Activated naive CD8-positive, alpha-beta T cell treated with anti-CD3 and anti-CD28 coated beads for 36 hours (primary cell): ENCODE measurements around the gene TXNDC5. TPM values are rescaled to one million over a fixed set of nuclear protein-coding genes. Genes with fewer than 3 reads are reported as not detected.

Experiments
- DNase-seq: peaks from one replicate; pipeline ENCODE4 v3.0.0; 2021
- H3K27ac Mint-ChIP-seq: one replicate; pipeline ENCODE4 v1.8.0; 2022; ENCODE audit warnings: mild to moderate bottlenecking, moderate library complexity, mixed read lengths
- H3K27me3 Mint-ChIP-seq: one replicate; pipeline ENCODE4 v1.8.0; 2022; ENCODE audit warnings: mild to moderate bottlenecking, mixed read lengths
- H3K36me3 Mint-ChIP-seq: one replicate; pipeline ENCODE4 v1.8.0; 2021; ENCODE audit warnings: mild to moderate bottlenecking, mixed read lengths
- H3K4me1 Mint-ChIP-seq: one replicate; pipeline ENCODE4 v1.8.0; 2021; ENCODE audit warnings: mixed read lengths
- H3K4me3 Mint-ChIP-seq: one replicate; pipeline ENCODE4 v1.8.0; 2022; ENCODE audit warnings: mild to moderate bottlenecking, moderate library complexity, mixed read lengths
- H3K9me3 Mint-ChIP-seq: one replicate; pipeline ENCODE4 v1.8.0; 2022; ENCODE audit warnings: mixed read lengths
- total RNA-seq, 2 experiments: library from RNA; stranded (reverse); gene quantifications; one replicate each; pipeline ENCODE4 v1.2.3, GENCODE V29; 2021

The TXNDC5 gene
- total RNA-seq, 2 experiments from 2014 or later: 62.1 to 65.0 TPM

DNA sequence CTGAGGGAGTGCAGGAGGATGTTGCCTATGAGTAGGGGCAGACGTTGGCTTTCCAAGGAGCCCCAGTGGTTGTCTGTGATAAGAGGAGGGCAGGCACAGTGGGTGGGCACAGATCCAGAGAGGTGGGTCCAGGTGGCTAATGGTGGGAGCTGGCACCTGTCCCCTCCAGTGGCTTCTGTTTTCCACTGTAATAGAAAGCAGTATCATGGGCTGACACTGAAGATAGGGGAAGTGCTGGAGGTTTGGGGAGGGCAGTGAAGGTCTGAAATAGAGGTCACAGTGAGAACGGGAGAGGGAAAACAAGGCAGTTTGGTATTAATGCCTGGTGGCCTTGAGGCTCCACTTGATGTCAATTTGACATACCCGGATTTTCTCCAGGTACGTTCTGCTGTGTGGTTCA lies 10.5 kb upstream of the TXNDC5 start:
- DNase-seq: no peak
- Mint-ChIP-seq H3K36me3 (no peaks in the 10 kb centered on the region), H3K27me3 (peaks cover 3% of the 10 kb centered on the region), H3K4me3 (no peak overlapping the region), H3K9me3 (peaks cover 7% of the 10 kb centered on the region), H3K4me1 (no peaks in the 10 kb centered on the region), H3K27ac (no peak overlapping the region)

DNA sequence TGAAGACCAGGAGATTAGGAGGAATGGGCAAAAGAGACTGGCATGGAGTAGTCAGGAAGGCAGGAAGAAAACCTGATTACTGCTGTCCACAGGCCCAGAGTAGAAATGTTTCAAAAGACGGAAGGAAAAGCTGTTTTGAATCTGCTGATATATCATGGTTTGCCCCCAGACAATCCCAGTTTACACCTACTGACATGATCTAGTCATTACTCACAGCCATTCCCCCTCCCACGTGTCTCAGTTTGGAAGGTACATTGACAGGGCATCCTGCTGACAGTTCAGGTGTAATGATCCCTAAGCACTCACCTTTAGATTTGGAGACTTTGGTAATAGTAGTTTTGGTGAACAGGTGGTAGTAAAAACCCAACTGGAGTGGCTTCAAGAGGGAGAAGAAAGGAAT lies 9.8 kb upstream of the TXNDC5 start:
- Mint-ChIP-seq H3K27me3 (peaks cover 3% of the 10 kb centered on the region), H3K4me1 (no peaks in the 10 kb centered on the region), H3K36me3 (no peaks in the 10 kb centered on the region), H3K27ac (no peak overlapping the region), H3K9me3 (peaks cover 4% of the 10 kb centered on the region), H3K4me3 (no peak overlapping the region)
- DNase-seq: no peak

DNA sequence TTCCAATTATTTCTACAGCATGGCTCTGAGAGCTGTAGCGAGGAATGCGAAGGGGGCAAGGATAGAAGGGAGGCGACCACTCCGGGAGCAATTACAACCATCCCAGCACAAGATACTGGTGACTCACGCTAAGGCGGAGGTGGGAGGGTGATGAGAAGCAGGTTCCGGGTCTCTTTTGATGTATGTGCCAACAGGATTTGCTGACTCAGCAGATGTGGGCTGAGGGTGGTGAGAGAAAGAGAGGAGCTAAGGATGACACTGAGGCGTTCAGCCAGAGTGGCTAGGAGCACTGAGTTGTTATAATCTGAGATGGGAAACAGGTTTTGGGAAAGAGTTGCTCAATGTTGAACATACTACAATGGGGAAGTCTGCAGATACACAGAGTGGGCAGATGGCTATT lies 9.3 kb upstream of the TXNDC5 start:
- Mint-ChIP-seq H3K27ac (no peak overlapping the region), H3K36me3 (no peaks in the 10 kb centered on the region), H3K27me3 (peaks cover 3% of the 10 kb centered on the region), H3K4me3 (no peak overlapping the region), H3K4me1 (no peaks in the 10 kb centered on the region), H3K9me3 (peaks cover under 1% of the 10 kb centered on the region)
- DNase-seq: no peak

DNA sequence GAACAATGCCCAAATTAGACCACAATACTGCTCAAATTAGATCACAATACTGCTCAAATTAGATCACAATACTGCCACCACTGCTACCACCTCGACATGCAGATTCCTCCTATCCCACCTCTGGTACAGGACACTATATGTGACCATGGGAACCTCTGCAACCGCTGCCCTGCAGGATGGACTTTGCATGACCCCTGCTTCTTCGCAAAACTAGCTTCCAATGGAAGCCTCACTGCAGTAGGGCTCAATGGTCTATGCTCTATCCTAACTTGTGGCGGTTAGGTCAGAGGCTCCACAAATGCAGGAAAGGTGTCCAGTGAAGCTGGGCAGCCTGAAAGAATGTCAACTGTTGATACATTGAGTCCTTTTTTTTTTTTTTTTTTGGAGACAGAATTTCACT lies 7.8 kb upstream of the TXNDC5 start:
- no peak overlapping the region for H3K4me3 Mint-ChIP-seq
- no peak overlapping the region for H3K27ac Mint-ChIP-seq
- no peaks in the 10 kb centered on the region for H3K4me1 Mint-ChIP-seq
- no peaks in the 10 kb centered on the region for H3K36me3 Mint-ChIP-seq
- H3K27me3 Mint-ChIP-seq: no peaks in the 10 kb centered on the region
- DNase-seq: no peak
- no peaks in the 10 kb centered on the region for H3K9me3 Mint-ChIP-seq

DNA sequence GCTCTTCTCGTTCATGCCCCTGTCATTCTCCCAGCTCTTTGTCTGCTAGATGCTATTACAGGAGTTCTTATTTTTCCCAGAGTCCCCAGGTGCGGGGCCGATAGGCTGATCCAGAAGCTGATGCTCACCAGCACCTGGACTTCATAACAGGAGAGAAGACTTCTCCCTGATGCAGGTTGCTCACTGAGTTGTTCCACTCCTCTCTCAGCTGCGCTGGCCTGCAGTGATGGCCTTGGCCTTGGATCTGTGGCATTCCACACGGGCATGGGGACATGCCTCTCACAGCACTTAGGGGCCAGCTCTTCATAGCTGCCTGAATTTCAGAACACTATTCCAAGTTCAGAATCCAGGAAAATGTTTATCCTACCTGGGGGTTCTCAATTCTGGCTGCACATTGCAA lies 7.1 kb upstream of the TXNDC5 start:
- H3K27ac Mint-ChIP-seq: no peak overlapping the region
- H3K9me3 Mint-ChIP-seq: no peaks in the 10 kb centered on the region
- no peak overlapping the region for H3K4me3 Mint-ChIP-seq
- no peak for DNase-seq
- no peaks in the 10 kb centered on the region for H3K4me1 Mint-ChIP-seq
- H3K36me3 Mint-ChIP-seq: no peaks in the 10 kb centered on the region
- no peaks in the 10 kb centered on the region for H3K27me3 Mint-ChIP-seq

DNA sequence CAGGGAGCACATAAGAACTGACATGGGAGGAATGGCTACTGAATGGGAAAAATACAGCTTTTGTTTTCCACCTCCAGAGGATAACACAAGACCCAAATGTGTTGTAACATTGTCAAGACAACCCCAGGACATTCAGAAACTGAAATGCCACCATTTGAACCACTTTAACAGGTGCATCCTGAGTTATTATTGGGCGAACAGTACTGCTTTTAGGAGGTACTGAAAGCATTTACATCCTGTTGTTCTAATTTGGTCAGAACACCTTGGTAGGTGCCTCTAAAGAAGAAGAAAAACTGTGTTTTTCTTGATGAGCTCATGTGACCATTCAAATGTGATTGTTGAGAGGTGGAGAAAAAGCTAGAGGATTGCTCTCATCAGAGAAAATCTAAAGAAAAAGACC lies 6.4 kb upstream of the TXNDC5 start:
- H3K27me3 Mint-ChIP-seq: no peaks in the 10 kb centered on the region
- no peak overlapping the region for H3K4me3 Mint-ChIP-seq
- no peak for DNase-seq
- H3K27ac Mint-ChIP-seq: no peak overlapping the region
- H3K9me3 Mint-ChIP-seq: no peaks in the 10 kb centered on the region
- H3K4me1 Mint-ChIP-seq: no peaks in the 10 kb centered on the region
- no peaks in the 10 kb centered on the region for H3K36me3 Mint-ChIP-seq

DNA sequence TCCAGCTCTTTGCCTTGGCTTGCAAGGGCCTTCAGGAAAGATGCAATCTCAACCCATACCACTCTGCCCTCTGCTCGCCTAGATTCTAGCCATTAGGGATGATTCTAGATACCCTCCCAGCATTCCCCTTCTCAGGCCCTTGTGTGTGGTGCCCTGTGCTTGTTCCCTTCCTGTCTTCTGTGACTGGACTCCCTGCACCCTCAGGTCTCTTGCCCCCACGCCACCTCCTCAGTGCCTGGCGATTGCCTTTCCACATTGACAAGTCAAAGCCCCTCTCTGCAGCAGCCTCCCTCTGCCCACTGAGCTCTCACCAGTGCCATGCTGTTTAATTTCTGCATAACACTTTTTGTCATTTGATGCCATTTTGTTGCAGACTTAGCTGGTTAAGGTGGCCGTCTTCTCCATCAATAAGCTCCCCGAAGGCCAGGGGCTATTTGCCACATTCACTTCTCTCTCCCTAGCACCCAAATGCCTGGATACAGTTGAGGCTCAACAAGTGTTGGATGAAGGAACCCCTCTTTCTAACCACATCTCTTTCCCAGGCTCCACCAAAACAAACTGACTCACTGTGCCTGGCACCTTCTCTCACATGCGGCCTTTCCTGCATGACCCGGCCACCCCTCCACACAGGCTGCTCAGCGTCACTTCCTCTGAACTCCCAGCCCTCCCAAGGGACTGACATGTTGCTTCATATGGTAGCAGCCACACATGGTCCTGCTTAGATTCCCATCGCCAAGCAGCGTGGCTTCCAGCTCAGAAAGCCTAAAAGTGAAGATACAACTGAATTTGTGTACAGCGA lies 4.6 kb upstream of the TXNDC5 start:
- DNase-seq: no peak
- Mint-ChIP-seq H3K4me1 (no peaks in the 10 kb centered on the region), H3K36me3 (no peaks in the 10 kb centered on the region), H3K27ac (no peak overlapping the region), H3K9me3 (no peaks in the 10 kb centered on the region), H3K27me3 (no peaks in the 10 kb centered on the region), H3K4me3 (no peak overlapping the region)

DNA sequence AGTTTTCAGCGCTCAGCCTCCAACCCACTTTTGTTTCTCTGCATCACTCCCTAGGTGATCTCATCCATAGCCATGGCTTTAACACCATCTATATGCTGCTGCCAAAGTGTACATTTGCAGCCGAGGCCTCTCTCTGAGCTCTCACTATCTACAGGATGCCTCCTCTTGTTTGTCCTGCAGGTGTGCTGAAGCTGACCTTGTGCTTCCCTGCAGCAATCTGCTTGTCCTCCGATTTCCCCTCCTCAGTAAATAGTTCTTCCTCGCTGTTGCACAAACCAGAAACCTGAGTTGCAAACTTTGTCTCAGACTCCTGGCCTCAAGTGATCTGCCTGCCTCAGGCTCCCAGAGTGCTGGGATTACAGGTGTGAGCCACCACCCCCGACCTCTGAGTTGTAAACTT lies 3.7 kb upstream of the TXNDC5 start:
- no peak for DNase-seq
- H3K4me3 Mint-ChIP-seq: no peak overlapping the region
- no peak overlapping the region for H3K27ac Mint-ChIP-seq
- peaks cover 2% of the 10 kb centered on the region for H3K4me1 Mint-ChIP-seq
- no peaks in the 10 kb centered on the region for H3K27me3 Mint-ChIP-seq
- H3K36me3 Mint-ChIP-seq: peaks cover 1% of the 10 kb centered on the region
- H3K9me3 Mint-ChIP-seq: no peaks in the 10 kb centered on the region

DNA sequence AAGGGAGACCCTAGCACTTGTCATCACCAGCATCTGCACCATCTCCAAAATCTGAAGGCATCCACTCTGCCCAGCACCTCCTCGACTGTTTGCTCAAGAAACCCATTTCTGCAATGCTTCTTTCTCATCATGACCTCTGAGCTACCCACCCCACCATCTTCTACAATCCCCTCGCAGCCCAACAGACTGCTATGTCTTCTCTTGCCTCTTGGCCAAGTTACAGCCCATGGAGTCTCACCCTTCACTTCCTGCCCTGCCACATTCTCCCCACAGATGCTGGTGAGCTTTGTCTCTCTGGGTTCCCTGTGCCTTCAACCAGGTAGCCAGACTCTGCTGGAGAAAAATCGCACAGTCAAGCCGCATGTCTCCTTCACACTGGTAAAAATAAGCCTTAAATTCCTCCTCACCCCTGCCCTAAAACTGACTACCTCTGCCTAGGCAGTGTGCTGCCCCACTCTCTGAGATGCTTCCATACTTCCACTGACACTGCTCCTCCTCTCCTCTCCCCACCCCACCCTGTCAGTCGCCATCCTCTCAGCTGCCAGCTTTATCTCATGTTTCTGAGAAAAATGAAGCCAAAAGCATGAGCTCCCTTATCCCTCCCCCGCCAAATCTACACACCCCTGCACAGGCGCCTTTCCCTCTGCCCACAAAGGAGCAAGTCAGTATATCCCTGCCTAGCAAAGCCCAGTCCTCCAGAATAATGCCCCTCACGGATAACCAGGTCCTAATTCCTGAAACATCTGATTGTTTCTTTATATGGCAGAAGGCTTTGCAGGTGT lies 2.3 kb upstream of the TXNDC5 start:
- no peak overlapping the region for H3K27ac Mint-ChIP-seq
- H3K4me1 Mint-ChIP-seq: peaks cover 8% of the 10 kb centered on the region
- no peaks in the 10 kb centered on the region for H3K27me3 Mint-ChIP-seq
- no peaks in the 10 kb centered on the region for H3K9me3 Mint-ChIP-seq
- no peak overlapping the region for H3K4me3 Mint-ChIP-seq
- peaks cover 4% of the 10 kb centered on the region for H3K36me3 Mint-ChIP-seq
- no peak for DNase-seq

DNA sequence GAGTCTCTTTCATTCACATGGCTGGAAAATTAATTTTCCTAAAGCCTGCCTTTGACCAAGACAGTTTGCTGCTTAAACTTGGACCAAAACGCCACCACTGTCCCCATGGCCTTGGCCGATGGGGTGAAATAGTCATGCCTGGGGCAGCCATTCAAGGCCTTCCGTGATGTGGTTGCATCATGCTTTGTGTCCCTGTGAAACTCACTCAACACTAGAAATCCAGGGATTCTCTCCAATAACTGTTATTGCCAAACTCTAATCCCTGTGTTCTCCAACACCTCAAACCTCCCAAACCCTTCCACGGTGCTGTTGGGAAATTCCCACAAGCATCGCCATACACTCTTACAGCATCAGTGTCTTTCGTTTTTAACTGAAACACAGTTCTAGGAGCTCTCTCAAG lies 1.4 kb upstream of the TXNDC5 start:
- Mint-ChIP-seq H3K27ac (no peak overlapping the region), H3K9me3 (no peaks in the 10 kb centered on the region), H3K36me3 (peaks cover 8% of the 10 kb centered on the region), H3K4me1 (peaks cover 12% of the 10 kb centered on the region), H3K27me3 (no peaks in the 10 kb centered on the region), H3K4me3 (no peak overlapping the region)
- no peak for DNase-seq

DNA sequence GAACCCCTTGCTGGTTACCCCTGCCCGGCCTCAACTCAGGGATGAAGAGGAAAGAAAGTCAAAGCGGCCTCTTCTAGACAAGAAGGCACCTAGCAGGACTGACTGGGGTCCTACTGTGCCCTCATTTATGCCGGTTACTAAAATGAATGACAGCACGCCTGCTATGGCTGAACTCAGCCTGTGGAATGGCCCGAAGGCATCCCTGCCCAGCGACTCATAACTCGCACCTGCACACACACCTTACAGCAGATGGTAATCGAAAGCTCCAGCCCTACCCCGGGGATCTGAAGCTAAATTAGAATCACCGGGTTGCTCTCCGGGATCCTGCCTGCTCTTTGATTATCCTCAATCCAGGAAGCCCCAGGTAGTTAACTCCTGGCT lies 747 bp upstream of the TXNDC5 start:
- H3K4me1 Mint-ChIP-seq: peaks cover 12% of the 10 kb centered on the region
- peaks cover 9% of the 10 kb centered on the region for H3K36me3 Mint-ChIP-seq
- DNase-seq: no peak
- no peaks in the 10 kb centered on the region for H3K9me3 Mint-ChIP-seq
- no peaks in the 10 kb centered on the region for H3K27me3 Mint-ChIP-seq
- H3K4me3 Mint-ChIP-seq: peak overlapping the region; percentile 73
- H3K27ac Mint-ChIP-seq: no peak overlapping the region

DNA sequence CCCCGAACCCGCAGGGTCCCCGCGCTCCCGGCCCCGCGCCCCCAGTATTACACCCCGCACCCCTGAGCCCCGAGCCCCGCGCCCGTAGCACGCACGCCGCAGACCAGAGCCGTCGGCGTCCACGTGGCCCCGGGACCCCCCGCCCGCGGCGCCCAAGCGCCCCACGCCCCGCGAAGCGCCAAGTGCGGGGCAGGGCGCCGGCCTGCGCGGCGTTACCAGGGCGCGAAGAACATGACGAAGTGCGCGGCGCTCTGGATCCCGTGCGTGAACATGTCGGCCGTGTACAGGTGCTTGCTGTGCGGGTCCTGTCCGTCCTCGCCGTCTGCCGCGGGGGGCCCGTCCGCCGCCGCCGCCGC lies 312 bp downstream of the TXNDC5 start:
- Mint-ChIP-seq H3K4me3 (no peak overlapping the region), H3K27ac (no peak overlapping the region), H3K4me1 (peaks cover 12% of the 10 kb centered on the region), H3K27me3 (no peaks in the 10 kb centered on the region), H3K36me3 (peaks cover 9% of the 10 kb centered on the region), H3K9me3 (no peaks in the 10 kb centered on the region)
- no peak for DNase-seq

DNA sequence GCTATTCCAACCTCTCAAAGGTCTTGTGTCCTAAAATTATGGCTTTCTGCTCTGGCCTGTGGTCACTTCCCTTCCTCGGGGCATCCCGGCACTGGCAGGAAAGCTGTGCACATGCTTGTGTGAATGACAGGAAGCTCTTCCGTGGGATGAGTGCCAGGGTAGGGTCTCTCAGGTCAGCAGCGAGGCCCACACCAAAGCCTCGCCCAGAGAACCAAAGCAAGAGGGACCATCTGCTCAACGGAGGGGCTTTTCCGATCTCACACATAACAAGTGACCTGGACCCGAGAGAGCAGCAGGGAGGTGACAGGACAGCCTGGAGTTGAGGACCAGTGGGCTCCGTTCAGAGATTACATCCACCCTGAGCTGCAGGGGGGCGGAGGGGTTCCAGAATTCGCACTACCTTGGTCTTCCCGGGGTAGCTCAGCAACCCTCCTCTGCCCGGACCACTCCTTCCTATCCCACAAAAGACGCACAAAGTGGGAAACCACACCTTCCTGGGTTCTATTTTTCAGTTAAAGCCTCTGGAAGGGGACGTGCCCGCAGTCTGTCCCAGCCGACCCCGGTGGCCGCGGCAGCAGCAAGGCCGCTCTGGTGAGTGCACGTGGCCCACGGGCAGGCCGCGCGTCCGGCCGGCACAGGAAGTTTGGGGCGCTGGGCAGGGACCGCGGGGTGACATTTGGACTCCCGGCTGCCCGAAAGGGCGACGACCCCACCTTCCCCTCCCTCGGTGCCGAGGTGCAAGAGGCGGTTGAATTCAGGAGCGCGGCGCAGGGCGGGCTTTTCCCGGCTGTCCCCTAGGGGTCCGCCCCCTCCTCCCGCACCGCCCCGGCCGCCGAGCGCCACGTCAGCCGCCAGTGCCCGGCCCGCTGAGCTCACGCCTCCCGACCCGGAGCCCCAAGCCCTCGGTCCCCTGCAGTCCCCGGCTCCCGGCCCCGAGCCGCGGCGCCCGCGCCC lies 988 bp downstream of the TXNDC5 start:
- no peaks in the 10 kb centered on the region for H3K27me3 Mint-ChIP-seq
- peak overlapping the region; percentile 70 for H3K27ac Mint-ChIP-seq
- no peaks in the 10 kb centered on the region for H3K9me3 Mint-ChIP-seq
- peaks cover 12% of the 10 kb centered on the region for H3K4me1 Mint-ChIP-seq
- peak overlapping the region; percentile 86 for H3K4me3 Mint-ChIP-seq
- peak; percentile 61 for DNase-seq
- peaks cover 14% of the 10 kb centered on the region for H3K36me3 Mint-ChIP-seq

DNA sequence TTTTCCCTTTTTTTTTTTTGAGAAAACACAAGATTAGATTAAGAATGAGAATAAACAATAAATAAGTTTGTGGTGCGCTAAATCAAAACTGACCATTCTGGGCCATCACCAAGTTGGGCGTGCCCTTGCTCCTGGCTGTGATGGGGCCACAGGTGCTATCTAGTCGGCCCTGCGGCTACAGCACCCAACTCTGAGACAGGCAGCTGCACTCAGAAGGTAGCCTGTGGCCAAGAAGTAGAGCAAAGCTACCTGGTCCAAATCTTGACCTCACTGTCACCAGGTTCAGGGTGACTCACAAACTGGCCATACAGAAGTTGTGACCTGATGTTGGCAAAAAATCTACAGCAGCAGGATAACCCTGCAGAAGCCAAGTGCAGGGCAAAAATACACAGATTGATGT lies 3.4 kb downstream of the TXNDC5 start:
- H3K9me3 Mint-ChIP-seq: no peaks in the 10 kb centered on the region
- no peak overlapping the region for H3K4me3 Mint-ChIP-seq
- peaks cover 19% of the 10 kb centered on the region for H3K36me3 Mint-ChIP-seq
- no peak overlapping the region for H3K27ac Mint-ChIP-seq
- peaks cover 12% of the 10 kb centered on the region for H3K4me1 Mint-ChIP-seq
- no peaks in the 10 kb centered on the region for H3K27me3 Mint-ChIP-seq
- no peak for DNase-seq

DNA sequence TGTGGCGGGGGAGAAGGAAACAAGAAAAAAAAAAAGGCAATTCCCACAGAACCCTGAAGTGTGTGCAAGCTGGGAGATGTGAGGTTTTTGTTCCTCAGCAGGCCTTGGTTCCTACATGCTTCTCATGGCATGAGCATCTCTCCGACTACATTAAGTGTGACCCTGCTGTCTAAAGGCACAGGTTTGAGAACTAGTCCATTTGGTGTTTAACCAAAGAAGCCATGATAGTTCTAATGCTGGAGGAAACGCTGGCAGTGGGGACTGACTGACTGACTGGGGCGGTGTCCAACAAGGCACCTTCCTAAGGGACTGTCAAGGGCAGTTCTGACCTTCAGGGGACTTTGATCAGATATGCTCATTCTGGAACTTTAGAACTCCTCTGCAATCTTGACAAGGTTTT lies 3.8 kb downstream of the TXNDC5 start:
- H3K4me3 Mint-ChIP-seq: no peak overlapping the region
- no peak for DNase-seq
- no peaks in the 10 kb centered on the region for H3K9me3 Mint-ChIP-seq
- H3K27ac Mint-ChIP-seq: no peak overlapping the region
- peaks cover 12% of the 10 kb centered on the region for H3K4me1 Mint-ChIP-seq
- peaks cover 19% of the 10 kb centered on the region for H3K36me3 Mint-ChIP-seq
- H3K27me3 Mint-ChIP-seq: no peaks in the 10 kb centered on the region
